A673 (cell line): ENCODE results near the gene C15orf61.

Experiments used
- CTCF ChIP-seq: fragments of 300-800, 200-600 bp; sonication (generic); conservative IDR thresholded peaks from 2 replicates; pipeline ENCODE4 v1.5.1; 2017; ENCODE audit warnings: low read depth, mild to moderate bottlenecking, antibody characterized with exemption, low read length, moderate library complexity, mixed read lengths
- EZH2 ChIP-seq: fragments of 200-600 bp; sonication (generic); IDR thresholded peaks from 2 replicates; pipeline ENCODE4 v1.6.1; 2017; ENCODE audit warnings: borderline replicate concordance, low read depth, mild to moderate bottlenecking, mixed read lengths, antibody characterized with exemption, low read length; ENCODE audit not compliant: poor library complexity, severe bottlenecking

- TF ChIP-seq CTCF (no peak), EZH2 (no peak)
These were observed 58.2 kb downstream of the C15orf61 start for GRCh38 chr15:67579164-67579563.
